Karpas-422 (cell line): Measurements from ENCODE around the gene FOLR2. TPM values are rescaled to one million over a fixed set of nuclear protein-coding genes. Genes with fewer than 3 reads are reported as not detected.

Source experiments
- DNase-seq: peaks from one replicate; pipeline ENCODE4 v3.0.0-alpha.2; 2015
- H2AFZ ChIP-seq: fragments of 200-600 bp; sonication (generic); 2 replicates; pipeline ENCODE4 v1.6.1; 2014; ENCODE audit warnings: antibody characterized with exemption, low read length, mixed read lengths
- H3K27ac ChIP-seq: fragments of 200-600 bp; sonication (generic); 2 replicates; pipeline ENCODE4 v1.5.1; 2014; ENCODE audit warnings: mild to moderate bottlenecking, low read length, moderate library complexity
- H3K27me3 ChIP-seq: fragments of 200-600 bp; sonication (generic); 2 replicates; pipeline ENCODE4 v1.6.1; 2014; ENCODE audit warnings: low read length, mixed read lengths
- H3K36me3 ChIP-seq: fragments of 200-600 bp; sonication (generic); 2 replicates; pipeline ENCODE4 v1.6.1; 2014; ENCODE audit warnings: low read length, mixed read lengths; ENCODE audit not compliant: insufficient read depth
- H3K4me1 ChIP-seq: fragments of 200-600 bp; sonication (generic); 2 replicates; pipeline ENCODE4 v1.6.1; 2014; ENCODE audit warnings: mild to moderate bottlenecking, low read length, mixed read lengths
- H3K4me2 ChIP-seq: fragments of 200-600 bp; sonication (generic); 2 replicates; pipeline ENCODE4 v1.6.1; 2014; ENCODE audit warnings: low read length, low read depth, mild to moderate bottlenecking; ENCODE audit not compliant: poor library complexity, severe bottlenecking
- H3K4me3 ChIP-seq: fragments of 200-600 bp; sonication (generic); 2 replicates; pipeline ENCODE4 v1.5.1; 2014; ENCODE audit warnings: mild to moderate bottlenecking, antibody characterized with exemption, low read length, mixed read lengths
- H3K79me2 ChIP-seq: fragments of 200-600 bp; sonication (generic); 2 replicates; pipeline ENCODE4 v1.6.1; 2014; ENCODE audit warnings: mild to moderate bottlenecking, low read length, mixed read lengths
- H3K9ac ChIP-seq: fragments of 200-600 bp; sonication (generic); 2 replicates; pipeline ENCODE4 v1.6.0; 2014; ENCODE audit warnings: low read length
- H3K9me2 ChIP-seq: fragments of 200-600 bp; sonication (generic), shearing (Covaris generic); replicated peaks from 2 replicates; pipeline ENCODE4 v1.6.0; 2014; ENCODE audit warnings: mild to moderate bottlenecking, low read length, moderate library complexity; ENCODE audit not compliant: insufficient read depth
- H3K9me3 ChIP-seq: fragments of 300-700, 200-600 bp; sonication (generic); 2 replicates; pipeline ENCODE4 v1.6.1; 2014; ENCODE audit warnings: low read length, mixed read lengths
- H4K20me1 ChIP-seq: fragments of 200-600 bp; sonication (generic); 2 replicates; pipeline ENCODE4 v1.6.1; 2014; ENCODE audit warnings: mild to moderate bottlenecking, antibody characterized with exemption, low read length, low read depth; ENCODE audit not compliant: insufficient read depth
- total RNA-seq: library from RNA; depleted of rRNA; stranded (reverse); fragments of >200 nt; shearing (Covaris generic); gene quantifications from 2 replicates; pipeline ENCODE4 v1.2.3, GENCODE V29; 2014; ENCODE audit warnings: low replicate concordance

Gene FOLR2
- total RNA-seq, 1 experiment from 2014 or later = 16.0 TPM

- Histone ChIP-seq H3K27ac (peak overlapping the region; percentile 89), H3K4me3 (peak overlapping the region; percentile 99), H2AFZ (no peak overlapping the region), H3K4me1 (peaks cover 38% of the 10 kb centered on the region), H3K36me3 (peaks cover 6% of the 10 kb centered on the region; the same call in 1 of the 2 replicates), H3K9me3 (no peaks in the 10 kb centered on the region), H3K9me2 (no peaks in the 10 kb centered on the region), H3K79me2 (peaks cover 26% of the 10 kb centered on the region), H3K27me3 (no peaks in the 10 kb centered on the region), H4K20me1 (no peaks in the 10 kb centered on the region), H3K9ac (peak overlapping the region; percentile 97), H3K4me2 (peak overlapping the region; percentile 100)
- DNase-seq = peak; percentile 80
These were observed 8.9 kb downstream of the FOLR2 start for GRCh38 chr11:72225411-72225951.

GRCh38 chr11:72226701-72227100 is 10.1 kb downstream of the FOLR2 start:
- H3K9ac ChIP-seq = no peak overlapping the region
- no peaks in the 10 kb centered on the region for H3K9me3 ChIP-seq
- H3K4me1 ChIP-seq = peaks cover 26% of the 10 kb centered on the region
- H3K79me2 ChIP-seq = peaks cover 26% of the 10 kb centered on the region
- DNase-seq = no peak
- no peak overlapping the region for H3K4me2 ChIP-seq
- H4K20me1 ChIP-seq = 0 out of 2 replicates have a peak, but pooled peaks cover 4% of the 10 kb centered on the region
- no peak overlapping the region for H2AFZ ChIP-seq
- no peak overlapping the region for H3K27ac ChIP-seq
- H3K4me3 ChIP-seq = no peak overlapping the region
- peaks cover 6% of the 10 kb centered on the region; the same call in 1 of the 2 replicates for H3K36me3 ChIP-seq
- no peaks in the 10 kb centered on the region for H3K27me3 ChIP-seq
- no peaks in the 10 kb centered on the region for H3K9me2 ChIP-seq

GRCh38 chr11:72227316-72228228 is 11.0 kb downstream of the FOLR2 start:
- Histone ChIP-seq H2AFZ (no peak overlapping the region), H3K36me3 (peaks cover 9% of the 10 kb centered on the region; the same call in 1 of the 2 replicates), H3K27me3 (no peaks in the 10 kb centered on the region), H3K9ac (no peak overlapping the region), H3K4me1 (peaks cover 18% of the 10 kb centered on the region), H3K4me3 (no peak overlapping the region), H3K4me2 (no peak overlapping the region), H3K9me3 (no peaks in the 10 kb centered on the region), H4K20me1 (0 out of 2 replicates have a peak, but pooled peaks cover 4% of the 10 kb centered on the region), H3K9me2 (no peaks in the 10 kb centered on the region), H3K27ac (no peak overlapping the region), H3K79me2 (peaks cover 26% of the 10 kb centered on the region)
- DNase-seq = no peak

GRCh38 chr11:72228229-72228843 is 11.7 kb downstream of the FOLR2 start:
- no peaks in the 10 kb centered on the region for H3K27me3 ChIP-seq
- peaks cover 26% of the 10 kb centered on the region for H3K79me2 ChIP-seq
- H3K36me3 ChIP-seq = peaks cover 9% of the 10 kb centered on the region; the same call in 1 of the 2 replicates
- H3K4me3 ChIP-seq = no peak overlapping the region
- no peaks in the 10 kb centered on the region for H3K9me3 ChIP-seq
- H3K9ac ChIP-seq = no peak overlapping the region
- peaks cover 13% of the 10 kb centered on the region for H3K4me1 ChIP-seq
- no peak overlapping the region for H2AFZ ChIP-seq
- no peaks in the 10 kb centered on the region for H3K9me2 ChIP-seq
- no peak overlapping the region for H3K4me2 ChIP-seq
- no peak for DNase-seq
- H3K27ac ChIP-seq = no peak overlapping the region
- 0 out of 2 replicates have a peak, but pooled peaks cover 4% of the 10 kb centered on the region for H4K20me1 ChIP-seq

GRCh38 chr11:72228844-72229231 is 12.2 kb downstream of the FOLR2 start:
- H3K36me3 ChIP-seq = peaks cover 9% of the 10 kb centered on the region; the same call in 1 of the 2 replicates
- H3K9ac ChIP-seq = no peak overlapping the region
- no peaks in the 10 kb centered on the region for H3K9me3 ChIP-seq
- H3K4me1 ChIP-seq = peaks cover 13% of the 10 kb centered on the region
- no peak for DNase-seq
- H3K79me2 ChIP-seq = peaks cover 26% of the 10 kb centered on the region
- no peak overlapping the region for H3K27ac ChIP-seq
- H3K4me2 ChIP-seq = no peak overlapping the region
- H2AFZ ChIP-seq = no peak overlapping the region
- no peak overlapping the region for H3K4me3 ChIP-seq
- no peaks in the 10 kb centered on the region for H3K9me2 ChIP-seq
- no peaks in the 10 kb centered on the region for H3K27me3 ChIP-seq
- H4K20me1 ChIP-seq = 0 out of 2 replicates have a peak, but pooled peaks cover 4% of the 10 kb centered on the region

- H3K9me2 ChIP-seq = no peaks in the 10 kb centered on the region
- no peaks in the 10 kb centered on the region for H3K27me3 ChIP-seq
- DNase-seq = no peak
- no peak overlapping the region for H3K4me3 ChIP-seq
- peaks cover 9% of the 10 kb centered on the region; the same call in 1 of the 2 replicates for H3K36me3 ChIP-seq
- peaks cover 22% of the 10 kb centered on the region for H3K79me2 ChIP-seq
- no peak overlapping the region for H3K4me2 ChIP-seq
- H4K20me1 ChIP-seq = 0 out of 2 replicates have a peak, but pooled peaks cover 4% of the 10 kb centered on the region
- no peak overlapping the region for H3K9ac ChIP-seq
- no peak overlapping the region for H2AFZ ChIP-seq
- no peaks in the 10 kb centered on the region for H3K9me3 ChIP-seq
- no peak overlapping the region for H3K27ac ChIP-seq
- peaks cover 13% of the 10 kb centered on the region for H3K4me1 ChIP-seq
These were observed 12.8 kb downstream of the FOLR2 start for GRCh38 chr11:72229336-72229924.

GRCh38 chr11:72229925-72230763 is 13.6 kb downstream of the FOLR2 start:
- H3K27me3 ChIP-seq = no peaks in the 10 kb centered on the region
- no peak overlapping the region for H3K4me2 ChIP-seq
- H3K9ac ChIP-seq = no peak overlapping the region
- H3K9me2 ChIP-seq = no peaks in the 10 kb centered on the region
- H3K9me3 ChIP-seq = no peaks in the 10 kb centered on the region
- H3K36me3 ChIP-seq = peaks cover 9% of the 10 kb centered on the region; the same call in 1 of the 2 replicates
- no peak for DNase-seq
- no peak overlapping the region for H3K4me3 ChIP-seq
- no peak overlapping the region for H3K27ac ChIP-seq
- peaks cover 17% of the 10 kb centered on the region for H3K79me2 ChIP-seq
- H4K20me1 ChIP-seq = 0 out of 2 replicates have a peak, but pooled peaks cover 4% of the 10 kb centered on the region
- peaks cover 13% of the 10 kb centered on the region for H3K4me1 ChIP-seq
- H2AFZ ChIP-seq = no peak overlapping the region
